Measurements from ENCODE around the gene PRSS56. TPM values are rescaled to one million over a fixed set of nuclear protein-coding genes. Genes with fewer than 3 reads are reported as not detected.
"Not testable (repeated sequence)": the region's sequence is repeated elsewhere in the genome, so short reads cannot be mapped to it uniquely, and the experiment has no call there.

Gene PRSS56
- total RNA-seq, 1 donor from 2014 or later, result 2.5 TPM

GRCh38 chr2:232524771-232525170 lies 4.6 kb downstream of the PRSS56 start:
- DNase-seq (ENCODE audit: low read depth), result no peak

GRCh38 chr2:232525199-232525598 lies 5.0 kb downstream of the PRSS56 start:
- DNase-seq (ENCODE audit: low read depth), result no peak

GRCh38 chr2:232525791-232526371 lies 5.7 kb downstream of the PRSS56 start, which contains the start of gene CHRND:
CHRND (plus strand) TSS chr2:232526160; CDS start chr2:232526216, 56 bp downstream.
- peak; percentile 97 for DNase-seq (ENCODE audit: low read depth)

GRCh38 chr2:232526372-232526941 lies 6.3 kb downstream of the PRSS56 start:
- DNase-seq (ENCODE audit: low read depth), result peak; percentile 92

- DNase-seq (ENCODE audit: low read depth), result peak; percentile 62
These were observed 7.8 kb downstream of the PRSS56 start for GRCh38 chr2:232527905-232528470.

GRCh38 chr2:232528746-232529460 lies 8.7 kb downstream of the PRSS56 start:
- DNase-seq (ENCODE audit: low read depth), result peak; percentile 96

GRCh38 chr2:232529806-232530547 lies 9.8 kb downstream of the PRSS56 start:
- no peak for DNase-seq (ENCODE audit: low read depth)

GRCh38 chr2:232530626-232531260 lies 10.6 kb downstream of the PRSS56 start:
- no peak for DNase-seq (ENCODE audit: low read depth)

- no peak for DNase-seq (ENCODE audit: low read depth)
These were observed 12.2 kb downstream of the PRSS56 start for GRCh38 chr2:232532419-232532818.

- not testable (repeated sequence) for DNase-seq (ENCODE audit: low read depth)
These were observed 12.6 kb downstream of the PRSS56 start for GRCh38 chr2:232532821-232533220.

GRCh38 chr2:232533944-232534710 lies 13.9 kb downstream of the PRSS56 start:
- DNase-seq (ENCODE audit: low read depth), result peak; percentile 91

- peak; percentile 91 for DNase-seq (ENCODE audit: low read depth)
These were observed 14.9 kb downstream of the PRSS56 start for GRCh38 chr2:232534940-232535651.

GRCh38 chr2:232535761-232536530 lies 15.8 kb downstream of the PRSS56 start:
- DNase-seq (ENCODE audit: low read depth), result no peak

GRCh38 chr2:232537079-232537478 lies 16.9 kb downstream of the PRSS56 start:
- peak; percentile 61 for DNase-seq (ENCODE audit: low read depth)

GRCh38 chr2:232537499-232537898 lies 17.3 kb downstream of the PRSS56 start:
- DNase-seq (ENCODE audit: low read depth), result peak; percentile 84

- DNase-seq (ENCODE audit: low read depth), result no peak
These were observed 18.5 kb downstream of the PRSS56 start for GRCh38 chr2:232538671-232539070.

GRCh38 chr2:232539298-232540231 lies 19.4 kb downstream of the PRSS56 start, which contains the start of gene CHRNG:
CHRNG (plus strand) TSS chr2:232539692; CDS start chr2:232539748, 56 bp downstream.
- peak; percentile 97 for DNase-seq (ENCODE audit: low read depth)
